Measurements from ENCODE around the gene INF2. TPM values are rescaled to one million over a fixed set of nuclear protein-coding genes. Genes with fewer than 3 reads are reported as not detected.

The INF2 gene
- total RNA-seq, 1 experiment from 2014 or later: 21.6 TPM

DNA sequence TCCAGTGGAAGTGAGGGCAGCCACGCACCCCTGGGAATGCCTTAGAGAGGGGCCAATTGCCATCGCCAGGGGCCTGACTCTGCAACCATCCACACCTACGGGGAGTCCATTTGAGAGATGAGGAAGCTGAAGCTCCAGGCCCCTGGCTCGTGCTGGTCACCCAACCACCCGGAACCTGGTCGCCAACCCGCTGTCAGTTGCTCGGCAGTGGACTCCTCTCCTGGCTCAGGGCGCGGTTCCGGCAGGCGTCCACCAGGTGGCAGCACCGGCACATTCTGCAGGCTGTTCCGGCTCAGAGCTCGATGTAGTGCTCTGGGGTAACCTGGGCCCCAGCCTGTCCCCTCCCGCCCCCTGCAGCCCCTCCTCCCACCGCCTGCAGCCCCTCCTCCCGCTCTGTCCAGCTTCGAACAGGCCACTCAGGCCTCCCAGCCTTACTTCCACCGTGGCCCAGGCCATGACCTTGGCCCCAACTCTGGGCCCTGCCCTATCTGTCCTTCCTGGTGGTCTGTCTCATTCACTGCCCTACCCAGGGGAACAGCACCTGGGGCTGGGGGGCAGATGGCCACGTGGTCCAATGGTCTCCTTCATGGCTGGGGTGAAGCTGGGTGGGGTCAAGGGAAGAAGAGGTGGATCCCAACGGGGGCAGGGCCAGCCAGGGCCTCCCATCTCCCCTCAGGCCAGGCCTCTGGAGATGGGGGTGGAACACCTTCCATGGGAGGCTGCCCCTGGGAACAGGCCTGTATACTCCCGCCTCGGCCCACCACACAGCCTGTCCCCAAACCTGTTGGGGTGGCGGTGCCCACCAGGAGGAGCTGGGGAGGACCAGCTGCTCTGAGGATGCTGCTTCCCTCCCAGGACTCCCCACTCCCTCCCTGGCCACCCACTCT is 79.3 kb downstream of the INF2 start:
- DNase-seq (ENCODE audit: low read depth): peak; percentile 61
- in situ Hi-C loops (cut with HindIII; ENCODE audit: low pct_unique_long_range_greater_than_20kb, low sequenced_read_pairs): no loop called here

- DNase-seq (ENCODE audit: low read depth): no peak
- in situ Hi-C loops (cut with HindIII; ENCODE audit: low pct_unique_long_range_greater_than_20kb, low sequenced_read_pairs): no loop called here
Measured at GRCh38 chr14:104769324-104770071, 80.1 kb downstream of the INF2 start.

DNA sequence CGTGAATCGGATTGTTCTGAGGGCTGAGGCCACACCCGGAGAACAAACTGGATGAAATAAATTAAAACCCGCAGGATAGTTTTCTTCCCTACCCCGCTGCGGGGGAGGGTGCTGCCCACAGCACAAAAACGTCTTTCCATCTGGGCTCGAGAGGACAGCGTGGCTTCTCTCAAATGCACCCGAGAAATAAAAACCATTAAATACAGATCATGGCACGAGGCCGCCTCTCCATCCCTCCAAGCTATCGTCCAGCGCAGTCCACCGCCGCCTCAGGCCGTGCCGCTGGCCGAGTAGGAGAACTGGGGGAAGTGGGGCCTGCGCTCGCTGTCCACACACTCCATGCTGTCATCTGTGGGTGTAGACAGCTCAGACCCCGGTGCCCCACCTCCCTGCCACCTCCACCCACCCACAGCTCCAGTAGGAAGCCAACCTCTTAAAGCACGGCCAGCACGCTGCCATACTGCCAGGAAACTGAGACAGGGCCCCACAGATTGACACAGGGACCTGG is 80.7 kb downstream of the INF2 start:
- in situ Hi-C loops (cut with HindIII; ENCODE audit: low pct_unique_long_range_greater_than_20kb, low sequenced_read_pairs): no loop called here
- DNase-seq (ENCODE audit: low read depth): no peak

DNA sequence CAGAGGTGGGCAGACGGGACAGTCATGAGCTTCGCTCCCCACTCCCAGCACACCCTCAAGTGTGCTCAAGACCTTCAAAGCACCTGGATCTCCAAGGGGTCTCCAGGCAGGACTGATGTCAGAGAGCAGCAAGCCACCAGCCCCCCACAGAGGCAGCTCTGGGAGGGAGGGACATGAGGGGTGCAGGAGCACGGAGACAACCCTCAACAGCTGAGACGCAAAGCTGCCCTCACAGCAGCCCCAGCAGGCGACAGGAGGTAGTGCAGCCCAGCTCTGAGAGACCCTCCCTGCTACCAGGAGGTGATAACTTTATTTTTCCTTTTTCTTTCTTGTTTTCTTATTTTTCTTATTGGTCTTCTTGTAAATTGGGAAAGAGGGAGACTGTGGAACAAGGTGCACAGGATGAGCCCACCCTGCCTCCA is 81.4 kb downstream of the INF2 start:
- in situ Hi-C loops (cut with HindIII; ENCODE audit: low pct_unique_long_range_greater_than_20kb, low sequenced_read_pairs): no loop called here
- DNase-seq (ENCODE audit: low read depth): no peak

DNA sequence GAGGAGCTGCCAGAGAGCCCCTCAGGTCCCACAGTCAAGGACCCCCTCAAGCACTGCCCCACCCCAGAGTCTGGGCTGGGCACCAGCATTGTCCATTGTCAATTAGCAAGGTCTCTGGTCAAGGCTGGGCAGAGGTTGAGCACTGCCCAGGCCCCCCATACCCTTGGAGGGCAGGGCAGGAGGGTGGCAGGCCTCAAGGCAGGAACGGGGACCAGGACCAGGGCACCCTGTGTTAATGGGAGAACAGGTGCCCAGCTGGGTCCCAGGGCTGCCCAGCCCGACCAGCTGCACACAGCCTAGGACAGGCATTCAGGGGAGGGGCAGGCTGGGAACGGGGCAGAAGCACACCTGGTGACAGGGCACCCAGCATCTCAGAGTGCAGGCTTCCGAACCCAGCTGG is 82.0 kb downstream of the INF2 start:
- in situ Hi-C loops (cut with HindIII; ENCODE audit: low pct_unique_long_range_greater_than_20kb, low sequenced_read_pairs): no loop called here
- DNase-seq (ENCODE audit: low read depth): no peak

Other genes starting within 250 kb of the INF2 start
- gene C14orf180, start 109.9 kb upstream of the INF2 start, total RNA-seq (2014; rRNA removed; shearing (Covaris generic); ENCODE audit: low replicate concordance): not detected in 2 replicates
- 3.1 and 8.1 TPM in 2 replicates for gene TMEM179, start 84.8 kb upstream of the INF2 start, total RNA-seq (2014; rRNA removed; shearing (Covaris generic); ENCODE audit: low replicate concordance)
- gene ADSS1, start 34.6 kb downstream of the INF2 start, total RNA-seq (2014; rRNA removed; shearing (Covaris generic); ENCODE audit: low replicate concordance): 2.2 and 4.2 TPM in 2 replicates
- 196 and 239 TPM in 2 replicates for gene SIVA1, start 63.5 kb downstream of the INF2 start, total RNA-seq (2014; rRNA removed; shearing (Covaris generic); ENCODE audit: low replicate concordance)
- gene AKT1, start 106.1 kb downstream of the INF2 start, total RNA-seq (2014; rRNA removed; shearing (Covaris generic); ENCODE audit: low replicate concordance): 126 and 177 TPM in 2 replicates
- 4.7 and 7.6 TPM in 2 replicates for gene ZBTB42, start 111.5 kb downstream of the INF2 start, total RNA-seq (2014; rRNA removed; shearing (Covaris generic); ENCODE audit: low replicate concordance)
- gene CEP170B, start 175.7 kb downstream of the INF2 start, total RNA-seq (2014; rRNA removed; shearing (Covaris generic); ENCODE audit: low replicate concordance): 6.7 and 9.8 TPM in 2 replicates
- not detected in 2 replicates for gene PLD4, start 235.3 kb downstream of the INF2 start, total RNA-seq (2014; rRNA removed; shearing (Covaris generic); ENCODE audit: low replicate concordance)